Measurements from ENCODE around the gene OAT. TPM values are rescaled to one million over a fixed set of nuclear protein-coding genes. Genes with fewer than 3 reads are reported as not detected.

Gene OAT
- total RNA-seq, 1 experiment from 2014 or later = 101 TPM

DNA sequence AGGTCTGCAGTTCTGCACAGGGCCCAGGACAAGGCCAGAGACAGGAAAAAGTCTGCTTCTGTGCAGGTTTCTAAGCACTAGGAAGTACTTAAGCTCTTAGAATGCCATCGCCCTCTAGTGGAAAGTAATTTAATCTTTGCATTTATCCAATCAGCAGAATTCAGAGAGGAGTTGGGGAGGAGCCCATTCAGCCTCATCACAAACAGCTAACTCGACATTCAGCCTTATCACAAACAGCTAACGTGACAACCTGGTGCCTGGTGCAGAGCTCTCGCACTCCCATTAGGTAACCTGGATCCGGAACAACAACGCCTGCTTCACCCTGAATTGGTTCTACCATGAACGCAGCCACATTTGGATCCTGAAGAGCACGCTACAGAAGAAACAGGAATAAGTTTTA is 15.2 kb downstream of the OAT start:
- DNase-seq (ENCODE audit: low read depth) = peak; percentile 53

DNA sequence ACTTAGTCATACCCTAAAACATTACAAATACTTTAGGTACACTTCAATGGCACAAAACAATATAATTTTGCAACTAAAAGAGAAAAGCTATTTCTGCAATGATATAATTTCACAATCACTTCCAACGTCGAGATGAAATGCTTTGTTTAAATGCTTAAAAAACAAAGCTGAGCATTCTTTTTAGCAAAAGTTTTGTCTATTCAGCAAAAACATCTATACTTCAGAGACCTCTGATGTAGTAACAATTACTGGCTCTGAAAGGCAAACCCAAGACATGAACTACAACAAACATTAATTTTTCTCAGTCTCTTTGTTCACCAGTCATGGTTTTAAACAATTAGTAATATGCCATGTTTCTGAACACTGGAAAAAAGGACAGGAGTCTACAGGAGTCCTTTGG is 16.4 kb downstream of the OAT start:
- DNase-seq (ENCODE audit: low read depth) = no peak

DNA sequence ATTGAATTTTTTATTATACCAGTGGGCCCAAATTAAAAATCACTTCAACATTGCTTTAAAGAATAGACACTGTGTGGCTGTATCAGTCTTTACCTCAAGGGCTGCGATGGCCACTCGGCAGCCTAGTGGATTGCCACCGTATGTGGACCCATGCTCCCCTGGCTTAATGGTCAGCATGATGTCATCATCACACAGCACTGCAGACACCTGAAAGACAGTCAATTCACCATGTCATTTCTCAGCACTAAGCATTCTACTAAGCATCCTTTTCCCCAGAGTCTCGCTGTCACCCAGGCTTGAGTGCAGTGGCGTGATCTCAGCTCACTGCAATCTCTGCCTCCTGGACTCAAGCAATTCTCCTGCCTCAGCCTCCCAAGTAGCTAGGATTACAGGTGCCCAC is 17.1 kb downstream of the OAT start:
- DNase-seq (ENCODE audit: low read depth) = no peak

DNA sequence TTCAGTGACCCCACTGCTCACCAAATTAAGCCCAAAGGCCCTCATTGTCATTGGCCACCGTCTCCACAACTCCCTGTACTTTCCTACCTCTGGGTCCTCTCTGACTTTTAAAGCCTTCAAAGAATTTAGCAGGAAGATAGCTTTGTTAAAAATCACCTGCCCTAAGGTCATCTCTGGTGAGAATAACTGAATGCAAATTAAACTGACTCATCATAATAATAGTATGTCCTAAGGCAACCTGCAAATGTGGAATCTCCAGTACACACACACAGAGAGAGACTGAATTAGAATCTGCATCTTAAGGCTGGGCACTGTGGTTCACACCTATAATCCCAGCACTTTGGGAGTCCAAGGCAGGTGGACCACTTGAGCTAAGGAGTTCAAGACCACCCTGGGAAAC is 24.1 kb downstream of the OAT start:
- no peak for DNase-seq (ENCODE audit: low read depth)

DNA sequence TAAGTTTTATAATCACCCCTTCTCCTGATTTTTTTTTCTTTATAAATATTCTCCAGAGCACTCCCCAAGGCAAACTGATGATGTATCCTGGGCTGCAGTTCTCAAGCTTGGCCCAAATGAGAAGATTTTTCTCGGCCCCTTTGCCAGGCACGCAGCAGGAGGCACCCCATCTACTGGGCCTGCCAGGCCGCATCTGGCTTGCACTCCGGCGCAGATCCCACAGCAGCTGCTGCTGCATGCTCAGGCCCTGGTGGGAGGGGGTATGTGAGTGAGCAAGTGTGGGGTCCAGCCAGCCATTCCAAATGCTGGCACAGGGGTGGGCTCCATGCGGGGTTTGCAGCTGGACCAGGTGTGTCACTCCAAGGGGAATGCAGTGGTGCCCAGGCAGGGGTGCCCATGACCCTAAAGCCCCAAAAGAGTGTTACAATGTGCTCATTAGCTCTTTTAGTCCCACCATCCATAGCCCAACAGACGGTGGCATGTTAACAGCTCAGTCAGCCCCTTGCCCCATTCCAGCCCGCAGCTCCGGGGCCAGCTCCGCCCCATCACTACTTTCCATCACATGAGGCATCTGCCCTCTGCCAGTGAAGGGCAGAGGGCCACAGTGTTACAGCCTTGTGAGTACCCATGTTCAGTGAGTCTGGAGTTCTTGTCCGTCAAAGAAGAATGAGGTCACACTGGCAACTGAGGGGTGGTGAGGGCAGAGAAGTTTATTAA is 25.9 kb downstream of the OAT start:
- DNase-seq (ENCODE audit: low read depth) = no peak

DNA sequence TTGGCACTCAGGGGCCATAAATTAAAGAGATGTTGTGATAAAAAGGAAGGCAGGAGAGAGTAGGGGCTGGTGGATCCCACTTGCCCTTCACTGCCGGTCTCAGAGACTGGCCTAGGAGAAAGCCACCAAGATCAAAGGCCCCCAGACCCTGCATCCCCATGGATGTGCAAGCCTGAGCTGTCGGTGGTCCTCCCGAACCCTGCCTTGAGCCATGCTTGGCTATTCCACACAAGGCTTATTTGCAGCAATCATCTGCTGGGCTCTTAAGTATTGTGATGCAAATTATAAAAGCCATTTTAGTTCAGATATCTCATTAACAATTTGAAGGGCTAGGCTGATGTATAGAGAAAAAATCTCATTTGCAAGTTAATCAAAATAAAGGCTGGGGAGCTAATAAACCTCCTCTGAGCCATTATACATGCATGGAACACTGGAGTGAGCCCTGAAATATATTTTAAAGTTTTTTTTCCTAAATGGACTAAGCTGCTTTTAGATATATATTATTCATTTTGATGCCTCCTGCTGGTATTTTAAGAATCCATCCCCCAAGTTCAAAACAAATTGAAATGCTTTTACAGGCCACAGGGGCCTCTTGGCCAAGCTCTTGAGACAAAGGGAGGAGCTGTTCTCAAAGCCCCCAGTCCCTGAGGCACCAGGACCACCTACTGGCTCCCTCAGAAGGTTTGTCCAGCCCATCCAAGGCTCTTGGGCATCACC is 28.1 kb downstream of the OAT start:
- DNase-seq (ENCODE audit: low read depth) = no peak

DNA sequence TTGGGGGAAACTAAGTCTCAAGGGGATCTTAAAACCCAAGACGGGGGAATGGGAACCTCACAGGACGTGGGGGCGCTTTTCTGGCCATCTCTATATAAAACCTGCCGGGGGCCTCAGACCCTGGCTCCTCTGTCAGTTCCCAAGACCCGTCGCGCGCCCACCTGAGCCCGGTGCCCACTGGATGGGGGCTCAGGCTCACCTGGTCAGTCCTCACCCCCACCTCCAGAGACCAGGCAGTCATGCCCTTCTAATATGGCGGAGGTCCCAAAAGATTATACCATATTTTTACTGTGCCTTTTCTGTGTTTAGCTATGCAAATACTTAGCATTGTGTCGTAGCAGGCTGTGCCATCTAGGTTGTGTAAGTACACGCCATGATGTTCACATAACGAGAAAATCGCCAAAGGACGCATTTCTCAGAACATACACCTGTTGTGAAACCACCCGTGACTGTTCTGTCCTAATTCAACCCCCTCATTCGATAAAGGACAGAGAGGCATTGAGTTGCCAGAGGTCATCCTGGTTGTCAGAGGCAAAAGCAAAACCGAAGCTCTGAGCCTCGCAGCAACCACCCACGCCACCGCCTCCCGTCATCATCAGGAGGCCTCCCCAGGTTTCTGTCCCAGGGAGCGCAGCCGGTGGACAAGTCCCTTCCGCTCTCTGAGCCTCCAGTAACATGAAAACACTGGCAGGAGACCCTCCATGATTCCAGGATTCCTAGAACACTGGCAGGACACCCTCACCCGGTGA is 28.9 kb downstream of the OAT start:
- no peak for DNase-seq (ENCODE audit: low read depth)

DNA sequence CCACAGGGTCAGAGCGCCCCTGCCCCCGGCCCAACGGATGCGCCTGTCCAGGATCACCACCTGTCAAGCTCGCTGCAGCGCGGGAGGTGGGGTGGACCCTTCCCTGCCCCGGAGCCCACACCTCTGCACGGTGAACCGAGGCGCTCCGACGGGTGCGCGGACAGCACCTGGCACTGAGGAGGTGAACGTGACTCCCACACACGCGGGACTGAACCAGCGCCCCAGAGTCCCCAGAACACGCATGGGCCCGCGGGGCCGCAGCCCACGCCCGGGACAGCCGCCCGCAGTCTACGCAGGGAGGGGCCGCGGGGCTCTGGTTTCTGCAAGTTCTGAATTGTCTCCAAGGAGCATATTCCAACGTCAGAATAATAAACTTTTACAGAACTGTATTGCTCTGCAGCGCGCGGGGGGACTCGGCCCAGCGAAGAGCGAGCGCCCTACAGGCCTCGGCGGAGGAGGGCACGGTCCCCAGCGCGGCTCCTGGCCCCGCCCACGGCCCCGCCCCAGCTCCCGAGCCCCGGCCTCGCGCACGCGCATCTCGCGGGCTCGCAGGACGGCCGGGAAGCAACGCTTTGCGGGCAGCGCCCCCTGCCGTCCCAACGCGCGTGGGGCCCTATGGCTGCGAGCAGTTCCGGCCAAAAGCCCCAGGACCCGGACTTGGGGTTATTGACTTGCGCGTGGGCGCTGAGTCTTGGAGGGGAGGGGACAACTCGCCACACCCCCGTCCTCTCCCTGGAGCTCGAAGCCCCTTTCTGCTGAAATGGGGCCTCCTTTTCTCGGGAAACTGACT is 29.7 kb downstream of the OAT start:
- DNase-seq (ENCODE audit: low read depth) = peak; percentile 88

DNA sequence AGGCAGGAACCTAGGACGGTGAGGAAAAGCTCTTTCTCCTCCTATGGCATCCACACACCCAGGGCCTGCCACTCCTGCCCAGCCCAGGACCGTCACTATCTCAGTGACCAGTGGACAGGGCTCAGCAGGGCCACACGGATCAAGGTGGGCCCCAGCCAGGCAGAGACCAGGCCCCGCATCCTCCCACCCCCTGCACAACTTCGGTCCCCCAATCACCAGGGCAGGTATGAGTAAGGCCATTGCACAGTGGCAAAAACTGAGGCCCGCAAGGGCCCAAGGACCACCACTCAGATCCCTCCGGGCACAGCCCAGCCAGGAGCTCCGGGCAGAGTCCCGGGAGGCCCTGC is 30.3 kb downstream of the OAT start:
- no peak for DNase-seq (ENCODE audit: low read depth)

DNA sequence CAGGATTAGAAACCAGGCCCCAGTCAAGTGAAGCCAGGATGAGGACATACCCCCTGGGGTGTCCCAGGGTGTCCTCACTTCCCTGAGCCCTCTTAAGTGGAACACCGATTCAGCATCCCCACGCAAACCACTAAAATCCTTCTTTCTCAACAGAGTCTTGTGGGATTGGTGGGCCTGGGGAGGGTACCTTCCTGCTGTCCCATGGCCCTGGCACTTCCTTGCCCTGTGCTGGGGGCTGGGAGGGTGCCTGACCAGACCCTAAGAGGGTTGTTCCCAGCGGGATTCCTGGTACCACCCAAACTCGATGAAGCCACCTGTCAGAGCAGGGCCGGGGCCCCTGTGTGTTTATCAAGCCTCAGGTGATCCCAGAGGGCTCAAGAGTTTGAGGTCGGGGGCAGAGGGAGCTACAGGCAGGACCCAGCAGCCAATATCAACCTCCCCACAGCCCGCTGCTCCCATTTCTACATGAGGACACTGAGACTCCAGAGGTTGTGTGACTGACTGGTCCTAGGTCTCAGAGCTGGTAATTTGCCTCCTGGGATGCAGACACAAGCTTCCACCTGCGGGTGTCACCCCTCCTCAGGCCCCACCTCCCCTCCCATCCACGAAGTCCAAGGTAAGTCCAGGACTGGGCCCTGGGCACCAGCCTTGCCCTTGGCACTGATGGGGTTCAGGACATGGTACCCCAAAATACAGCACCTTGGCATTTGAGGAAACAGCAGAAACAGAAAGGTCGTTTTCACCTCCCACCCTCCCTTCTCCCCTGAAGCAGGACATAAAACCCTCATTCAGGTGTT is 31.4 kb downstream of the OAT start:
- no peak for DNase-seq (ENCODE audit: low read depth)

DNA sequence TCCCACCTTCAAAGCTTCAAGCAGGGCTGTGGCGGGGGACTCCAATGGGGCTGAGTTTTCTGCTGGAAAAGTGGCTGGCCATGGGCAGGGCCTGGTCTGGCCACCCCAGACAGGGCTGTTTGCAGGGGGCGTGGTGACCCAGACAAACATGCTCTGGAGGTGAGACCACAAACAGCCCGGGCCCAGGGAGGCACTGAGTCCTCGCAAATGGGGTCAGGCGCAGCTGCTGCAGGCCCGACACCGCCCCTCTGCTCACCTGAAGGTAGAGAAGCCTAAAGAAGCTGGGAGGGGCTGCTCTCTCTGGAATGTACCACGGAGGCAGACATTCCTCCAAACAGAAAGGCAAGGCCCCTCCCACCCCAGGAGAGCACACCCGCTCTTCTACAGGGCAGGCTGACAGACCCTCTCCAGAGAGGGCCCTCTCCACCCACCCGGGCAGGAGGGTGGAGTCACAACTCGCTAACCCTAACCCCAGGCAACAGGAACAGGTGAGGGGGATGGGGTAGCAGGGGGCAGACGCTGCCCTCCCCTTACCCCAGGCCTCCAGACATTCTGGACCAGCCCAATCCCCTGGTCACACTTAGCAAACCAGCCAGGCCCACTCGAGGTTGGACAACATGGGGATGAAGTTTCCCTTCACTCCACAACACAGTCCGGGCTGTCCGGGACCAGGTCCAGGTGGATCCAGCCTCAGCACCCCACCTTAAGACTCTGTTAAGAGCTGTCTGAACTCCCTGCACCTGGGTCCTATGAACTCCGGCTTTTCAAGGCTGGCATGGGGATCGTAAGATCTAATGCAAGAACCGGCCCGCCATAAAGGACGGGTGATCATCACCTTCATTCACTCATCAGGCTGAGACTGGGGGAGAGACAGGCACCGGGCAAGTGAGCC is 32.3 kb downstream of the OAT start:
- no peak for DNase-seq (ENCODE audit: low read depth)

DNA sequence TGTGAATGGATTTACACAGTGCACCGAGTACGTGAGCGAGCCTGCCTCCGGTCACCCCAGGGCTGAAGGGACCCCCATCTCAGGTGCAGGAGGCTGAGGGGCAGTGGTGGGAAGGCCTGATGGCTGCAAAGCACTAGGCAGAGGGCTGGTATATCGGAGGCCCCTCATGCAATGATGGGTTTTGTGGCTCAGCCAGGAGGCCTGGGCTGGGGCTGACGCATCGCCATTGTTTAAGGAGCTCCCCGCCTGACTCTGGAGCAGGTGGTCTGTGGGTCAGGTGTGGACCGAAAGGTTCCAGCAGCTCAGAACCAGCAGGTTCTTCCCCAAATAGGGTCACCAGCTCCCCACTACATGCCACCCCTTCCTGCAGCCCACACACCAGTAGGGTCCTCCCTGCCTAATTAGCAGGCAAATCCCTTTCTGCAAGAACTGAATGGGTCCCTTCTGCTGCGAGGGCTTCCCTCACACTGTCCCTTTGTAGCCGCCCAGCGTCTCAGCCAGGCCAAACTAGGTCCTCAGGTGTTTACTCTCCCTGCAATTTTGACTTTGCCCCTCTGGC is 33.0 kb downstream of the OAT start:
- DNase-seq (ENCODE audit: low read depth) = no peak

DNA sequence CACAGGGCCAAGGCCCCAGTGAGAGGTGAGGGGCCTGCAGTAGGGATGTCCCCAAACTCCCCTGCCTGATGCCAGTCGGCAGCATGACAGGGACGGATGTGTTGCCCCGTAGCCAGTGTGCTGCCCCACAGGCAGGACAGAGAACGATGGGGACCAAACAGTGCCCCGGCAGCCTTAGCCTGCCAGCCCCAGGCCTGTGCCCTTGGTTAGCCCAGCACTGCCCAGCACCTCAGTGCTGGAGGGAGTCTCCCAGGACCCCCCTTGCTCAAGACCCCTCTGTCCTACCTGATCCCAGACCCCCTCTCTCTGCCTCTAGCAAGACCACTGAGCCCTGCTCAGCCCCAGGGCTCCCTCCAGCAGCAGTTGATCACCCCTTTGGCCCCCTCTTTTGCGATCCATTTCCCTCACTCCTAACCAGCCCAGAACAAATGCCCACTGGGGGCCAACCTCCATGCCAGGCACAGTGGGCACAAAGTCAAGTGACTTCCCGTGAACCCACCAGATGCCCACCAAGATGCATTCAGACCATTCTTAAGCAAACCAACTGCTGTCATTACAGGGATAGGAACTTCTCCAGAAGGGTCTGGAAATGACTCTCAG is 34.0 kb downstream of the OAT start:
- DNase-seq (ENCODE audit: low read depth) = no peak

DNA sequence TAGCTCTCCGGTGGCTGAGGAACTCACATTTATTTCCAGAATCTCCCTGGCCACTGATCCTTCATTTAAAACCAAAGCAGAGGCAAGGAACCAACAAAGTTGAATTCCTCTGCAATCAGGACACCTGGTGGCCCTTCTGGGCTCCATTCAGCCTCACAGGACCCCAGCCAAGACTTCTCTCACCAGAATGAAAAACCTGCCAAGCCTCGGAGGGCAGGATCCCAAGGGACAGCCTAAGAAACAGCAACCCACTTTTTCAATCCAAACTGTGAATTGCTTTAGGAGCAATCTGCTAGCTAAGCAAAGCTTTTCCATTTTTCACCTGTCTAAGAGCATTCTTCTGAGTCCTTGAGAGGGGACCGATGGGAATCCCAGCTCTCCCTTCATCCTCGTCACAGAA is 34.6 kb downstream of the OAT start:
- no peak for DNase-seq (ENCODE audit: low read depth)

DNA sequence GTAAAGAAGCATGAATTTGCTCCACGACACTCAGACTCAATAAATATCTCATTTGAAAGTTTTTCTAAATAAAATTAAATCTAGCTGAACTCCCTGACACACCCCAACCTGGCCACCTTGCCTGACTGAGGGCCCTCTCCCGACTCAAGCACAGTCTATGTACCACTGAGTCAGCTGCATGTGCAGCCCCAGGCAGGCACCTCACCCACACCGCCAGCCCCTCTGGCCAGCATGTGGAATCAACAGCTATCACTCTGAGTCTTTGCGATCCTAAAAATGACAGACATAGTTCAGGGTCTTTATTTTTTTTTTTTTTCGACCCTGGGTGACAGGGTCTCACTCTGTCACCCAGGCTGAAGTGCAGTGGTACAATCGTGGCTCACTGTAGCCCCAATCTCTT is 35.2 kb downstream of the OAT start:
- DNase-seq (ENCODE audit: low read depth) = no peak

DNA sequence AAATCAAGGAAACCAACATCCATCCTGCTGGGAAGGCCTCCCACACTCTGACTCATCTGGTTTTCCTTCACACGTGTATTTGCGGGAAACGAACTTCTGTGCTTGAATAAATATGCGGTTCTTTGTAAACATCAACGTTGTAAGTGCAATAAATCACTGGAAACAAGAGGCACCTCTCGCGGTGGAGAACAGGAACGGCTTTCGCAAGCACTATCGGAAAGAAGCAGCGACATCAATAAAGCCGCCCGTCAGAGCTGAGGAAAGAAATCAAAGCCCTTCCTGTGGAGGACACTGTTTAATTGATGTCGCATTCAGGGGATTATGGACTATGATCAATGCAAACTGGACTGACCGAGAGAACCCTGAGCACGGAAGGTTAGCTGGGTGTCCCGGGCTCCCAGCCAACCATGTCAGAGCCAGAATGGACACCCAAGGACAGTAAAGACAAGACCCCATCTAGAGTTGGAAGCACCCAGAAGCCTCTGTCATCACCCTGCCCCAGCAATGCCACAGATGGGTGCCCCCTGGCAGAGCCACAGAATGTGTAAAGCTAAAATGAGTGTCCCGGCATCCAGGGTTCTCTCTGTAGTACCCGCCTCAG is 37.6 kb downstream of the OAT start:
- no peak for DNase-seq (ENCODE audit: low read depth)

DNA sequence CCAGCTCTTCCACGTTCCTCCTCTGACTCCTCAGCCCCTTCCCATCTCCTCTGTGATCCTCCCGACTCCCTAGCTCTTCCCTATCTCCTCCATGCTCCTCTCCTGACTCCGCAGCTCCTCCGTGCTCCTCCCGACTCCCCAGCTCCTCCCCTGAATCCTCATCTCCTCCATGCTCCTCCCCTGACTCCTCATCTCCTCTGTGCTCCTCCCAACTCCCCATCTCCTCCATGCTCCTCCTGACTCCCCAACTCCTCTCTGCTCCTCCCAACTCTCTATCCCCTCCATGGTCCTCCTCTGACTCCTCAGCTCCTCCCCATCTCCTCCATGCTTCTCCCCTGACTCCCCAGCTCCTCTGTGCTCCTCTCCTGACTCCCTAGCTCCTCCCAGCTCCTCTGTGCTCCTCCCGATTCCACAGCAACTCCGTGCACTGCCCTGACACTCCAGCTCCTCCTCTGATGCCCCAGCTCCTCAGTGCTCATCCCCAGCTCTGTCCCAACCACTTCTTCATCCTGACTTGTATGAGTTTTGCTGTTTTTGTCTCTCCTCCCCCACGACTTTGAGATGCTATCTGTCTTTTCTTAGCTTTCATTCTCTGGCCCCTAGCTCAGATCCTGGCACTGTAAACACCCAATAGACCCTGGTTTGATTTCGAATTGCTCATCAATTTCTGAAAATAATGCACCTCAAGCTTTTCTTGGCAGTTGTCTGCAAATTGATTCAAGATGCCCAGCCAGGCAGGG is 38.3 kb downstream of the OAT start:
- DNase-seq (ENCODE audit: low read depth) = no peak

DNA sequence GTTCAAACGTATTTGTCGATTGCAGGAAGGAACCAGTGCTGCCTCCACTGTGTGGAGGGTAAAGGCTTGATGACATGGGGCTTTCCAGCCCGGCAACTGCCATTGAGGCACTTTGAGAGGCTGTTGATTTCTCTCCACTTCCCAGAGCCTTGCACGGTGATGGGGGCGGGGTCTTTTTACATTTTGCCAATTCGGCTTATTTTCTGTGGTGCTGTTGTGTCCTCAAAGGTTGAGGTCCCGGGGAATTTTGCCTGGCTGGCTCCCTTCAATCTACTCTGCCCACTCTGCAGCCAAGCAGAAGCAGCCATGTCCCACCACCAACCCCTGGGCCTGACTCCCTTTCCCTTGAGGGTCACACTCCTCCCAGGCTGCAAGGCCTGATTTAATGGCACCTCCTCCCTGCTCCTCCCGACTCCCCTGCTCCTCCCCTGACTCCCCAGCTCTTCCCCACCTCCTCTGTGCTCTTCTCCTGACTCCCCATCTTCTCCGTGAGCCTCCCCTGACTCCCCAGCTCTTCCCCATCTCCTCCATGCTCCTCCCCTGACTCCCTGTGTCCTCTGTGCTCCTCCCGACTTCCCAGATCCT is 39.0 kb downstream of the OAT start:
- no peak for DNase-seq (ENCODE audit: low read depth)
